D341Med (cell line): ENCODE measurements around the gene FER.
"Not testable (repeated sequence)": the region's sequence is repeated elsewhere in the genome, so short reads cannot be mapped to it uniquely, and the experiment has no call there.

Experiments
- DNase-seq: peaks from one replicate; pipeline ENCODE4 v3.0.0; 2012; ENCODE audit warnings: low spot score

Gene FER

GRCh38 chr5:108747774-108748400 lies at the start of gene FER:
FER (plus strand) TSS chr5:108747897; CDS start chr5:108798183, 50,286 bp downstream.
- DNase-seq: no peak

- DNase-seq: not testable (repeated sequence)
Measured at GRCh38 chr5:108700388-108700787, 47.3 kb upstream of the FER start.

GRCh38 chr5:108700930-108701329 lies 46.8 kb upstream of the FER start:
- no peak for DNase-seq

GRCh38 chr5:108702546-108702945 lies 45.2 kb upstream of the FER start:
- DNase-seq: no peak

- DNase-seq: peak; percentile 29
Measured at GRCh38 chr5:108703313-108703712, 44.4 kb upstream of the FER start.

DNA sequence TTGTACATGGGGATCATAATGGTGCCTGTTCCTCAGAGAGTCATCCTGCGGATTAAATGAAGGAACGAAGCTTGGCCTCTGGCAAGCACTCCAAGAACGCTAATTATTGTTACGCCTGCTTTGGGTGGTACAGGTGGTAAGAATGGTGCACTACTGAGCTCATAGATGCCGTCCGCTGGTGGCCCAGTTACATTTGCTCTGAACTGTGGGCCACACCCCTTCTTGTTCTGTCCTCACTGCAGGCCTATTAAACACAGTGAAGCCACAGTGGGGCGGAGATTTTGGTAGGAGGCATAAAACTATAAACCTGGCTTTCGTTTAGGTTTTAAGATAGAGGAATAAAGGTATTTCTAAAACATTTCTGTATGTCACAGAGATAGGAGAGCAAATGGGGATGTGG lies 40.6 kb upstream of the FER start:
- no peak for DNase-seq

GRCh38 chr5:108711898-108712297 lies 35.8 kb upstream of the FER start:
- no peak for DNase-seq

DNA sequence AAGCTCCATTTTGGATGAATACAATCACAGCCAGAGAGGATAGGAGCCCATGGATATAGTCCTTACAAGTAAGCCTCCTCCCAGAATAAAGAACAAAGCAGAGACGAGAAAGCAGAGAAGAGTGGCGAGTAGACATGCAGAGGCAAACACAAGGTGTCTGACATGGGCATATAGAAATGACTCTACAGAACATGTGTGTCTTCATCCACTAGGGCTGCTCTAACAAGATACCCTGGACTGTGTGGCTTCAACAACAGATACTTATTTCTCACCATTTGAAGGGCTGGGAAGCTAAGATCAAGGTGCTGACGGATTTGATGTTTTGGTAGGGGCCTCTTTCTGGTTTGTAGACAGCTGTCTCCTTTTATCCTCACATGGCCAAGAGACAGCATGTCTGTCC lies 32.3 kb upstream of the FER start:
- DNase-seq: no peak

GRCh38 chr5:108720391-108720790 lies 27.3 kb upstream of the FER start:
- DNase-seq: no peak

GRCh38 chr5:108726446-108727235 lies 21.1 kb upstream of the FER start:
- no peak for DNase-seq

DNA sequence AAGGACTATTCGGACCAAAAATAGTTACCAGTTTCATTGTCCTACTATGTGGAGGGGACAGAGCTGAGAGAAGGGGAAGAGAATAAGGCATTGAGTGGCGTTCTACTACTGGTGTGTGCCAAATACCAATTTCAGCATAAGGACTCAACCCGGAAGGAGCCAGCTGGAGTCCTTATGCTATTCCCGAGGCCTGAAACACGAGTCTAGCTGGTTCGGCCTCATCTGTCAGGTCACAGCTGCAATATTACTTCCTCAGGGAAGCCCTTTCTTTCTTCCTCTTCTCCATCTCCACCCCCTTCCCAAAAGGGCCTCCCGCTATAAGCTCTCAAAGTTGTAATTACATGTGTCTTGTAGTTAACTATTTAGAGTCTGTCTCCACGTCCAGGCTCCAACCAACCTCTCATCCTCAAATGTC lies 20.5 kb upstream of the FER start:
- no peak for DNase-seq

DNA sequence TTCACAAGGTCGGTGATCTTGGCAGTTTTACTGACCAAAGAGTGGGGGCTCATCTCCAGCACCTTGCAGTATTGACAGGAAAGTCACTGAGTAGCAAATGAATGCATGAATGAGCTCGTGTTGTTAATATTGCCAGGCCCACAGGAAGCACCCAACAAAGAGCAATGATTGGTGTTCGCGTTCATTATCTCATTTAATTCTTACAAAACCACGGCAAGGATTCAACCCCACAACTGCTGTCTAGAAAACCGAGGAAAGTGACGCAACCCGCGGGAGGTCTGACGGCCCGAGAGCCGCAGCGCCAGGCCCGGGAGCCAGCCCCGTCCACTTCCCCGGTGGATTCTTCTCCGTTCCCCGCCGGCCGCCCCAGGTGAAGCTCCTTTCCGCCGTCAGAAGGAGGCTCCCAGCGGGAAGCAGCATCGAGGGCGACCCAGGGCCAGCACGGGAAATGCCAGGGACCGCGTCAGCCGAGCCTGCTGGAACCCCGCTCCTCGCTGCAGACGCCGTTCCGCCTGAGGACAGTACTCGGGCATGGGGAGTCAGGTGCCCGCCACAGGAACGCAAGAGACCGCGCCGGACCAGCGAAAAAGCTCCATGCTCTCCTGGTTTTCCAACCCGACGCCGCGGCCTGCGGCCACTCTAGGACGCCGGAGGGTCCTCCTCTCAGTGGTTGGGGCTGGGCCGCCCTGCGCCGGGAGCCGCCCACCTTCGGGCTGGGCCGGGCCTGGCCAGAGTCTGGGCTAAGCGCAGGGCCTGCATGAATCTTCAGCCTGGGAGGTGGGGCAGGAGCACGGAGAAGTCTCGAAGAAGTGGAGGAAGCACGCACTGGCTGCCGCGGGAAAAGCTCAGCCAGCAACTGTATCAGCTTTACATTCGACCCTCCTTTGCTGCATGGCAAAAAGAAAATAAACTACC lies 19.8 kb upstream of the FER start:
- peak; percentile 95 for DNase-seq

DNA sequence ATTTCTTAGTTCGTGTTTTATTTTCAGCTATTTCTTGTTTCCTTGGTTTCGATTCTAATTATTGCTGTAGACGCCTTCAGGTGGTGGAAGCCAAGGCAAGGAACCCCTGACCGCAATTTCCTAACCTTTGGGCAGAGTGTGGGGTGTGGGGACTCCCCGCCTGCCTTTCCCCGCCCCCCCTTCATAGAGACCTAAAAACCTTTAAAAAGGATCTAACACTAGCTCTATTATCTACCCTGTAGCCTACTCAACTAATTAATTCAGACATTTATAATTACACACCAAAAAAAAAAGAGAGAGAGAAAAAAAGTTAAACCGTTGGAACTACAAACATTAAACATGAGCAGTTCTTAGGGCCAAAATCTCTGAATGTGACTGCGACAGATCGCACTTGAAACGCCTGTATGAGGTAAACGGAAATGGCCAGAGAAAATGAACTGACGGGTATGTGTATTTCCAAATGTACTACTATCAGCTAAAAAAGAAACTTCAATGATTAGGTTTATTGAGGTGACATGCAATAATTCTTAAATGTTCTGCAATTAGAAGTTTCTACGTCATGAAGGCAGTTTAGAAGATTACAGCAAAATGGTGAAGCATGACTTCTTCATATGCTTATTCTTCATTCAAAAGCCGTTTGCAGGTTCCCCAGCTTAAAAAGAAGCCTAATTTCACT lies 19.0 kb upstream of the FER start:
- peak; percentile 40 for DNase-seq

- DNase-seq: no peak
Measured at GRCh38 chr5:108729242-108729615, 18.5 kb upstream of the FER start.

DNA sequence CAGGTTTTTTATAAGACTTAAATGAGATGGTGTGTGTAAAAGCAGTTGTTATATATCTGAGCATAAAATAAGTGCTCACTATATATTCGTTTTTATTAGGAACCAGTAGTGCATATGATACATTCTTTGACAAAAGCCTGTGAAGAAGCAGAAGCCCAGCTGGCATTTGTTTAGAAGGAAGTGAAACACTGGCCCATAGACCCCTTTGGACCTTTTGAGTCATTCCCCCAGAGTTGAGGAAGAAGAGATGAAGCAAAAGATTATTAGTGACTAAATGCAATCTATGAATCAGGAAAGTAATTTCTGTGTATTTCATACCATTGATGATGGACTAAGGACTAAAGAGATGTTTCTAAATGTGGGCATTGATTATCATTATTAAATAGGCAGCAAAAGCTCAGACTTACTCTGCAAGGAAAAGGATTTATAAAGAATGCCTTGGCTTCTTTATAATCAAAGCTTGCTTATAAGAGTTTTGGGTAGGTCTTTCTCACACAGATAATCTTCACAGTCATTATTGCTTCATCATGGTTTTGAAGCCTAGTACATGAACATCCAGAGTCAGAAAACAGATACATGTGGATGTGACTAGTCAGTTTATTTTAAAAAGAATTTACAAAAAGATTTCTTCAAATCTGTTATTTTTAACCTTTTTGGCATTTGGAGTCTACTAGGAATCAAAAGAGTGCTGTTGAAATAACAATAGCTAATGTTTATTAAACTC lies 16.9 kb upstream of the FER start:
- no peak for DNase-seq

GRCh38 chr5:108735790-108736189 lies 11.9 kb upstream of the FER start:
- no peak for DNase-seq

DNA sequence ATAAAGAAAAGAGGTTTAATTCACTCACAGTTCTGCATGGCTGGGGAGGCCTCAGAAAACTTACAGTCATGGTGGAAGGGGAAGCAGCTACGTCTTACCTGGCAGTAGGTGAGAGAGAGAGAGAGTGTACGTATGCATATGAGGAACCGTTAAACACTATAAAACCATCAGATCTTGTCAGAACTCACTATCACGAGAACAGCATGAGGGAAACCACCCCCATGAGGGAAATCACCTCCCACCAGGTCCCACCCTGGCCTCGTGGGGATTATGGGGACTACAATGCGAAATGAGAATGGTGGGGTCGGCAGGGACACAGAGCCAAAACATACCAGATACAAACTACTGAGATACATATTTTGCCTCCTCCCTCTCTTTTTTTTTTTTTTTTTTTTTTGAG lies 10.8 kb upstream of the FER start:
- DNase-seq: no peak

- no peak for DNase-seq
Measured at GRCh38 chr5:108739376-108739775, 8.3 kb upstream of the FER start.

DNA sequence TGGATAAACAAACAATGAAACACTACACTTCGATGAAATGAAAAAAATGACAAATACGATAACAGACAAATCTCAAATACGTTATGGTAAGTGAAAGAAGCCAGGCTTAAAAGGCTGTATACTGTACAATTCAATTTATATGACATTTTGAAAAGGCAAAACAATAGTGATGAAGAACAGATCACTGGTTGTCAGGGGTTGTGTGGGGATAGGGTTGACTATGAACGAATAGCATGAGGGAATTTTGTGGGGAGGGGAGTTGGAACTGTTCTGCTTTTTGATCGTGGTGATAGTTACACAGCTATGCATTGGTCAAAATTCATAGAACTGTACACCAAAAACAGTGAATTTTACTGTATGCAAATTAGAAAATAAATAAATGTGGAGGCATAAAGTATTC lies 7.8 kb upstream of the FER start:
- DNase-seq: no peak

DNA sequence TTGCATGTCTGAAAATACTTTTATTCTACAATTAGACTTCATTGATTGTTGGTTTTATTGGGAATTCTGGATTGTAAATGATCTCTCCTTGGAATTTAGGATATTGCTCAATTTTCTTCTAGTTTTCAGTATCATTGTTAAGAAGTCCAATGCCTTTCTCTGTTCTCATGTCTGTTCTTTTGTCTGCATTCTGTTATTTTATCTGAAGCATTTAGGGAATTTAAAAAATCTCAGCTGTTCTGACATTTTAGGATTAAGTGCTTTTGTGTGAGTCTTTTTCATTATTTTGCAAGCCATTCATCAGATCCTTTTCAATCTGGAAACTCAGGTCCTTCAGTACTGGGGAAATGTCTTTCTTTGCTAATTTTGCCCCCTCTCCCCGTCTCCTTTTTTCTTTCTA lies 4.4 kb upstream of the FER start:
- DNase-seq: no peak

GRCh38 chr5:108743846-108744245 lies 3.9 kb upstream of the FER start:
- DNase-seq: no peak
